Endothelial cell of hepatic sinusoid (primary cell): ENCODE measurements around the gene FUBP1.
"Not testable (repeated sequence)": the region's sequence is repeated elsewhere in the genome, so short reads cannot be mapped to it uniquely, and the experiment has no call there.

Experiments used
- in situ Hi-C: cut with HindIII; loops from 2 replicates; pipeline ENCODE4 v1.10.0; 2017; ENCODE audit warnings: low sequenced_read_pairs

The FUBP1 gene

DNA sequence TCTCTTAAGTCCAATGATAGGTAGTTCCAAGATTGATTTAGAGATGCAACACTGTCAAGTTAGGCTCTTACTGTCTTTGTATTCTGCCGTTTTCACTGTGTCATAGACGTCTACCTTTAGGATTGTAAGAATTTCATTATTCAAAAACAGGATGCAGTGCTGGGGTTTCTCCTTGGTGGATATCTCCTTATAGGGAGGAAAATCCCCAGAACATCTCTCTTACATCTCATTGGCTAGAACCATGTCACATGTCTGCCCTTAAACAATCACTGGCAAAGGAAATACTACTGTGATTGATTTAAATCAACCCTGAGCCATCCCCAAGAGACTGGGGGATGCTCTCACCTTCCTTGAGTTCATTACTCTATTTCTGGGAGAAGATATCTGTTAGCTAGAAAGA lies 10.9 kb upstream of the FUBP1 start:
- in situ Hi-C loops: no loop called here

DNA sequence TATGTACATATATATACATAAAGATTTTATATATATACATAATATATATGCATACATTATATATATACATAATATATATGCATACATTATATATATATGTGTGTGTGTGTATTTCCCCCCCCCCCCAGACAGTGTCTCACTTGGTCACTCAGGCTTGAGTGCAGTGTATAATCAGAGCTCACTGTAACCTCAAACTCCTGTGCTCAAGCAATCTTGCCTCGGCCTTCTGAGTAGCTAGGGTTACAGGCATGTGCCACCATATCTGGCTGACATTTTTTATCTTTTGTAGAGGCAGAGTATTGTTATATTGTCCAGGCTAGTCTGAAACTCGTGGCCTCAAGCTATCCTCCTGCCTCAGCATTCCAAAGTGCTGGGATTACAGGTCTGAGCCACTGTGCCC lies 9.0 kb upstream of the FUBP1 start:
- in situ Hi-C loops: no loop called here

DNA sequence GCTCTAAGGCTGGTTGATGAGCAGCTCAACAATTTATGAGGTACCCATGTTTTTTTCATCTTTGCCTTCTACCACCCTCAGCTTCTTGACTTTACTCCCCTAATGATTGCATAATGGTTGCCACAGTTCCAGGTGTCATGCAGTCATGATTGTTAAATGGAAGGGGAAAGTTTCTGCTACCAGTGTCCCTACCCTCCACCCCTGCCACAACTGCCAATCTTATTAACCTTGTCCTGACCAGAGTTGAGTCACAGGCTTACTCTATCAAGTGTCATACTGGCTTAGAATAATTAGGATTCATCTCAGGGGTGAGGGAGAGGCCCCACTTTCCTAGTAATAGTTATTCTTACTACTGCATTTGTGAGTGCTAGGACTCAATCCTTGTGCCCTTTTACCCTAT lies 7.9 kb upstream of the FUBP1 start:
- in situ Hi-C loops: no loop called here

DNA sequence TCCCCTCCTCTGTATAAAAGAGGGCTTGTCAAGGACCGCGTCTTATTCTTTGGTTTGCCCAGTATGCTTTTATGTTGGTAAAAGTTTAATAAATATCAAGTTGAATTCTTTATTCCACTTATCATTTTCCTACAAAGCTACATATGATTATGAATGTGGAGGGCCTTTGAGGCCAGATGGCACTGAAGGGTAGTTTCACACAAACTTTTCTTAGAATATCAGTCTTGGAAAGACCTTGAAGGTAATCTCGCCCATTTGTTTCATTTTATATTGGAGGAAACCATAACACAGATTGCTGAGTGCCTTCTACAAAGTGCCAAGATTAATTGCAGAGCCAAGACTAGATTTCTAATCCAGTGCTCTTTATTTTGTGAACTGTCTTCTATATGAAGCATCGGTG lies 5.8 kb upstream of the FUBP1 start:
- in situ Hi-C loops: no loop called here

DNA sequence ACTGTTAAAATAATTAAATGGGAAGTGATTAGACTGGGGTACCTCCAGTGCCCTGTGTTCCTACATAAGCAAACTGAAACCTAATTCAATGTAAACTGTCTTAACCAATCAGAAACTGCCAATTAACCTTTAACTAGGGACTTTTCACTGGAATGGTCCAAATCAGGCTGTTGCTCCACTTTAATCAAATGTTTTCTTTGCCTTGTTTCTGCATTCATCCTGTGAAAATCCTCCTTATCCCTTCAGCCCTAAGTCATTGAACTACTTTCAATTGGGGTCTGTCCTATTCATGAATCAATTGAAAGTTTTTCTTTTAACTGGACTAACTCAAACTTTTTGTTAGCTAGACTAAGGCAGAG lies 5.1 kb upstream of the FUBP1 start:
- in situ Hi-C loops: no loop called here

DNA sequence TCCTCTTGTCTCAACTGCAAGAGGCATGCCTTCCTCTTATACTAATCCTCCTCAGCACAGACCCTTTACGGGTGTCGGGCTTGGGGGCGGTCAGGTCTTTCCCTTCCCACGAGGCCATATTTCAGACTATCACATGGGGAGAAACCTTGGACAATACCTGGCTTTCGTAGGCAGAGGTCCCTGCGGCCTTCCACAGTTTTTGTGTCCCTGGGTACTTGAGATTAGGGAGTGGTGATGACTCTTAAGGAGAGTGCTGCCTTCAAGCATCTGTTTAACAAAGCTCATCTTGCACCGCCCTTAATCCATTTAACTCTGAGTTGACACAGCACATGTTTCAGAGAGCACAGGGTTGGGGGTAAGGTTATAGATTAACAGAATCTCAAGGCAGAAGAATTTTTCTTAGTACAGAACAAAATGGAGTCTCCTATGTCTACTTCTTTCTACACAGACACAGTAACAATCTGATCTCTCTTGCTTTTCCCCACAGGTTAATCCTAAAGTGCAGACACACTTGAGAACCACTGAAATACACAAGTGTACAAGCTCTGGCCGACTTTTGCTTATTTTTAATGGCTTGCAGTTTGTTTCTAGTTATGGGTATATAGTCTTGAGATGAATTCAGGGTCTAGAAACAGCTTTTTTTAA lies 4.6 kb upstream of the FUBP1 start:
- in situ Hi-C loops: not testable (repeated sequence)

DNA sequence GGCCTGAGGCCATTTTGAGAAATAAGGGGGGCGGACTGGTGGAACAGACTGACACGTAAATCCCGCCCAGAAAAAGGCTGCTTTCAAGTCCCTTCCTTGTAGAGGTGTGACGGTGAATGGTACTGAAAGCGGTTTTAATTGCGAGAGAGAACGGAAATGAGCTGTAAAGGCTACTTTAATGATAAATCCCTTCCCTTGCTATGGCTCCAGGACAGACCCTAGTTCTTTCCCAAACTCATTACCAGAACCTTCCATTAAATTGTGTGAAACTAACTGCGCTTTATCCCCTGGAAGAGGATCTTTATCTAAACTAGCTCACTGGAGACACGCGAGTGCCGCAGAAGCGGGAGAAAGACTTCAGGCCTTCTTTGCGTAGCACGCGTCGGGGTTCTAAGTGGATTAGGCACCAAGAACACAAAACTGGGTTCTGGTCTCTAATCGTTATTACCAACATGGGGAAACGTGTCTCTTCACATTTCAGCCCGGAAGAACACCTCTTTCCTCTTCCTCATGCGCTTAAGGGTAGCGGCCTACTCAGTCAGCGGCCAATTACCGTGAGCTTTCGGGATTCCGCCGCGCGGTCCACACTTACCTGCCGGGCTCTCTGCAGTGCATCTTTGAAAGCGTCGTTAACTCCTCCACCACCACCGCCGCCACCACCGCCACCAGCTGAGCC lies 441 bp downstream of the FUBP1 start:
- in situ Hi-C loops: no loop called here

DNA sequence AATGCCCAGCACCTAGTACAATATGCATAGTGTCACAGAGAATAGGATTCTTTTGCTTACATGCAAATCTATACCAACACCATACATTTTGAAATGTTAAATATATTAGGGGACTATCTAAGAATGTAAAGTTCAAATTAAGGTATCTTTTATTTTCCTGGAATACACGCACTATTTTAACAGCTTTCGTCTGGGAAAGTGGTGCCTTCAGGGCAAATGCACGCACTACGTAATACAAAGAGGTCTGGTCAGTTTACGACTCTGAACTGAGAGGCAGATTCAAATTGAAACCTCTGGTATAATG lies 931 bp downstream of the FUBP1 start:
- in situ Hi-C loops: no loop called here

DNA sequence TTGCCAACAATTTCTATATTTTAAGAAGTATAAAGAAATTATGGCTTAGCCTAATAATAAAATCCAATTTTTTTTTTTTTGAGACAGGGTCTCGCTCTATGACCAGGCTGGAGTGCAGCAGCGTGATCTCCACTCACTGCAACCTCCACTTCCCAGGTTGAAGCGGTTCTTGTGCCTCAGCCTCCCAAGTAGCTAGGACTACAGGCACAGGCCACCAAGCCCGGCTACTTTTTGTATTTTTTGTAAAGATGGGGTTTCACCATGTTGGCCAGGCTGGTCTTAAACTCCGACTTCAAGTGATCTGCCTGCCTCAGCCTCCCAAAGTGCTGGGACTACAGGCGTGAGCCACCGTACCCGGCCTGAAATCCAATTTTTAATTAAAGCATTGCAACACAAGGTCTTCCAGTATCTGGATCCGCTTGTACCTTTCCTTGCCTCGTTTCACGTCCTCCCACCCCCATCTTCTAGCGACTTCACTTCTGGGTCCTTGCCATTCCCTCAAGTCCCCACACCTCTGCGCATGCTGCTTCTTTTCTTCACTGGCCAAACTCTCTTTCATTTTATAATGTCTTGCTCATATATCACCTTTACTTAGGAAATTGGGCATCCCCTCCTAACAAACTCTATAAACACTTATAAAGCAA lies 2.3 kb downstream of the FUBP1 start:
- in situ Hi-C loops: no loop called here

DNA sequence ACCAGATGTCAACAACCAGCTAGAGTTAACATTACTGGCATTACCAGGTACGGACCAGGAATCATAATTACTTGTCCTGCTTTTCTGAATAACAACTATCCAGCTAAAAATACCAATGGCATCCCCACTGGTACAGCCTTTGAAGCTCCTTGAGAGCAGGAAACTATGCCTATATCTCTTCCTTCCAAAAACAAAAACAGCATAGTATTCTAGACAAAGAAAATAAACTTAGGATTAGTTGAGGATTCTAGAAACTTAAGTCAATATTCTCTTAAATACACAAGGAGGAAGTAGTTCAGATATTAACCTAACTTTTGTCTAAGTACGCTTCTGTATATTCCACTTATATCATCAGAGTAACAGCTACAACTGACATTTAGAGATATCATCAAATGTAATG lies 3.0 kb downstream of the FUBP1 start:
- in situ Hi-C loops: no loop called here

DNA sequence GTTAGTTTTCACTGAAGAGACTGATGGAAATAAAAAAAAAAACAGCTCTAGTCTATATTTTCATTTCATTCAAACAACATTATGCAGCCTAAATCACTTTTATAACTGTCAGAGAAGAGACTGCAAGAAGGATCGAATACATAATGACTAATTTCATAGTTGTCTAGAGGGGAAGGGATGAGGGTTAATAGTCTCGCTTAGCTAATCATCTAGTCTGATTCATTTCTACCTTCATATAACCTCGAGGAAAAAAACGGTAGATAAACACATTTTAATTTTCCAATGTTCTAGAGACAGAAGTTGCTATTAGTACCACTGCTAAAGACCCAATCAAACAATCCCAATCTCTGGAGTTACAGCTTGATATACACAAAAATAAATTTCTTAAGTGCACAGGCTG lies 3.5 kb downstream of the FUBP1 start:
- in situ Hi-C loops: no loop called here

DNA sequence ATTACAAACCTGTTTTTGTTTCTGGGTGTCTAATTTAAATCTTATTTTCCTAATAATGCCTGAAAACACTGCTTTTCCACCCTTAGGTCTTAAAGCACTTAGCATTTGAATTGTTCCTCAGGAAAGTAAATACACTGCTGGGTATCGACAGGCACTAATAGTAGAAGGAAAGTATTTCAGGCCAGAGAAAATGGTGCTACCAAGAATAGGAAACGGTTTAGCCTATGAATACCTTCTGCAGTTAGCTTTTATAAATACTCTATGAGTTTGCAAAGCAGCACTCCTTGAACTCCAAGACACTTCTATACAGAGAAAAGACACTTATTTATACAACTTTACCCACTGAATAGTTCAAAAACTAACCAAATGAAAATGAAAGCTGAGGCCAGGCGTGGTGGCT lies 6.8 kb downstream of the FUBP1 start:
- in situ Hi-C loops: no loop called here

DNA sequence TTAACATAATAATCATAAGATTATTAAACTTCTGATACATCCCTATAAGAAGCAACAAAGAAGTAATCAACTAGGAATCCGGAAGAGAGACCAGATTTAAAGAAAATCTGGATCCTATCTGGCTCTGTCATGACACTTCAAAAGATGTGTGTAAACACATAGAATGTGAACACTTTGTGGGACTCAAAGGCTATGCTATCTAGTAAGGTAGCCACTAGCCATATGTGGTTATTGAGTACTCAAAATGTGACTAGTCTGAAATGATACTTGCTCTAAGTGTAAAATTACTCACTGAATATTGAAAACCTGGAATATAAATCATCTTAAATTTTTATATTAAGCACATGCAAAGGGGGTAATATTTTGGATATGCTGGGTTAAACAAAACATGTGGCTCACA lies 8.7 kb downstream of the FUBP1 start:
- in situ Hi-C loops: no loop called here

DNA sequence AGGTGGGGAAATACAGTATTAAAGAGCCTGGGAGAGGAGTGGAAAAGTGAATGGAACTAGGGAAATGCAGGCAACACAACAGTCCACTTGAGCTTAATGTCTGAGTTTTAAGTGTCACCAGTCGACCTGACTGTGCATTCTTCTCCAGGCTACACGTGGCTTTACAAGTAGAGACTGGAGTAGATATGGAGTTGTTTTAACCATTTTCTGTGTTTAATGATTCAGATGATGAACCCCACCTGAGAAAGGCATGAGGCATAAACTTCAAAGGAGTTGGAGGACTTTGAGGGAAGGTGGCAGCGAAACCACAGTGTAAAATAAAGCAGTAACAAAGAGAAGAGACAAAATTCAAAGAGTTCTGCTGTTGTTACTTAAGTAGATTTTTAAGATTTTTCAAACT lies 12.6 kb downstream of the FUBP1 start:
- in situ Hi-C loops: no loop called here

DNA sequence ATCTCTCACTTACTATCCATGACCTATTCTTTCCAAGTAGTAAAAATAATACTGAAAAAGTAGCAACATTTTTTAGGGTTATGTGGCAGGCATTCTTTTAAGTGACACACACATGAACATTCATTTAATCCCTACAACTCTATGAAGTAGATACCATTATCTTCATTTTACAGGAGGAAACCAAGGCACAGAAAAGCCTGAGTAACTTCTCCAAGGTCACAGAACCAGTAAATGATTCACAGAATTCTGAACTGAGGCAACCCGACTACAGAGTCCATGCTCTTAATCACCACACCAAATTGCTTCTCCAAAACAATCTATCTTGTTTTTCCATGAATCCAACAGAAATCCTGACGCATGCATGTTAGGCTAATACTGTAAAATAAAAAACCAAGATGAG lies 17.5 kb downstream of the FUBP1 start:
- in situ Hi-C loops: no loop called here

DNA sequence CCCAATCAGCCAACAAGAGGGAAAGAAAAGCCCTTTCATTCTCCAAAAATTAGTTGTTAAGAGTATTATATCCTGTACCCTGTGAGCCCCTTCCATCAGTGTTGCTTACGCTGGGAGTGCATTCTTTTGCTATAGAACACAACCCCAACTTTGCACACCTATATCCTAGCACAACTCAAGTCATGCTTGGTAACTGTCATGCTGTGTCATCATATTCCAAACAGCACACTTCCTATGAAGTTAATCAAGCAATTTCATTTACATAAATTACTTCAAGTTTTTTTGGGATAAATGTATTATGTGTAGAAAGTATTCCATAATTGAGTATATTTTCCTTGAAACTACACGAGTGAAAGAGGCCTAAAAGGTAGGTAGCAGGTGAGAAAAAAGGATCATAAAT lies 20.0 kb downstream of the FUBP1 start:
- in situ Hi-C loops: no loop called here

DNA sequence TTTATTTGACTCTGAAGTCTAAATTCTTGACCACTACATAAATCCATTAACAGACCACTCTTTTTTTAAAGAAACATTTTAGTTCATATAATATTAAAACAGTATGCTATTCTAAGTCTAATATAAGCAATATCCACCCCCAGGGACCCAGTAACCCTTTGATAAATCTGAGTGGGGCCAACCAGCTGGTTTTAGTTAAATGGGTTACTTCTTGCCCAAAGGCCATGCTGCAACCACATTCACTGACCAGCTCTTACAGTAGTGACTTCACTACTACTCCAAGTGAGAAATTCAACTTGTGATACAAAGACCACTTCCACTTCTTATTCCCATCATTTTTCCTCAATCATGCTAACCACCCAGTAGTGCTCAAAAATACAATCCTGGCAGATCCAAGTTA lies 20.5 kb downstream of the FUBP1 start:
- in situ Hi-C loops: no loop called here

DNA sequence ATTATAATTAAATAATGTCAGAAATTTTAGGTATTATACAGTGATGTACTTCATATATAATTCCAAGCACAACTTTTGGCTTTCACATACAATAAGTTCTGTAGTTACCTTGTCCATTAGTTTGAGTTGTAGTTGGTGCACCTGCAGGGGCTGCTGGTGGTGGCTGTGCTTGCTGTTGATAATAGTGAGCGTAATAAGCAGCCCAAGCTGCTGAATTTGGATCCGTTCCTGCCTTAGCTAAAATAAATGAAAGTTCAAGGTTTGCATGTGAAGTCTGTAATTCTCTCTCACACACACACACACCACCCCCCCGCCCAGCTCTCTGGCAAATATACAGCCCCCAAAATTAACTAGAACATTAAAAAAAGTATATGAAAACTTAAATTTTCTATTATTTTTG lies 22.4 kb downstream of the FUBP1 start:
- in situ Hi-C loops: no loop called here

DNA sequence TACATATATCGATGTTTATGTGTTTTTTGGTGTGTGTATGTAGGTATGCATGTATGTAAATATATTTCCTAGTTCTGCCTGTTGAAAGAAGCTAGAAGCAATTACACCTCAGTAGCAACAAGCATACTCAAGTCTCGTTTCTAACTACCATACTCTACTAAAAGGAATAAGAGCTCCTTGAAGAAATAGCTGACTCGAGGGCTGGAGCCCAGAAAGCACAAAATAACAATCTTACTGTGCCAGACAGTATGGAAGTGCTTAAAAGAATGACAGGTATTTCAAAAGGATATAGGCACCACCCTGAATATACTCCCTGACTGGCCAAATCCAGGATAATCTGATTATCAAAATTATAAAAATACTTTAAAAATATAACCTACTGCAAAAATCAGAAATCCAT lies 23.2 kb downstream of the FUBP1 start:
- in situ Hi-C loops: no loop called here

DNA sequence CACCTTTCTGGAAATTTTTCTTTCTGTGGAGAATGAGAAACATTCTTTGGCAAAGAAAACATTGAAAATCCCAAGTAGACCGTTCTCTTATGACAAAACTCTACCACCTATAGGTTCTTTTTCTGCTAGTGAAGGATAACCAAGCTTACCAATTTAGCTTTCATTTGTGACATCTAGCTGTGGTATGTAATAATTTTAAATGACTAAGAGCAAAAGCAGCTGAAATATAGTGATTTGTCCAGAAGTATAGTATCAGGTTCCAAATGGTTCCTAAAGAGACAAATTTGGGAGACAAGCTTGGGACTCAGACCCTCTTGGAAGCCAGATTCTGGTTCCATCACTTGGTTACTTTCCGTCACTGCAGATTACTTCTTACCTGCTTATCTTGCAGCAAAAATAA lies 24.4 kb downstream of the FUBP1 start:
- in situ Hi-C loops: no loop called here

DNA sequence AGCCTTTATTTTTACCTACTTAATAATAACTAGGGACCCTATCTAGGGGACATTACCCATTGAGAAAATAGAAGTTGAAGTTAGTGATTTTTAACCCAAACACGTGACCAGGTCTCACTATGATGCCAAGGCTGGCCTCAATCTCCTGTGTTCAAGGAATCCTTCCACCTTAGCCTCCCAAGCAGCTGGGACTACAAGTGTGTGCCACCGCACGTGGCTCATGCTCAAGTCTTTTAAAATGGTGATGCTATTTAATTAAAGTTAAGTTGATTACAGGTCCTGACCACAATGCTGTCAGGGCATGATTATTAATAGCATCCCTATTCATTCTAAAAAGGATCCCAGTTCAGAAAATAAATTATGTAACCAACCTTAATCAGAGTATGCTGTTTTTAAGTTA lies 25.0 kb downstream of the FUBP1 start:
- in situ Hi-C loops: no loop called here

DNA sequence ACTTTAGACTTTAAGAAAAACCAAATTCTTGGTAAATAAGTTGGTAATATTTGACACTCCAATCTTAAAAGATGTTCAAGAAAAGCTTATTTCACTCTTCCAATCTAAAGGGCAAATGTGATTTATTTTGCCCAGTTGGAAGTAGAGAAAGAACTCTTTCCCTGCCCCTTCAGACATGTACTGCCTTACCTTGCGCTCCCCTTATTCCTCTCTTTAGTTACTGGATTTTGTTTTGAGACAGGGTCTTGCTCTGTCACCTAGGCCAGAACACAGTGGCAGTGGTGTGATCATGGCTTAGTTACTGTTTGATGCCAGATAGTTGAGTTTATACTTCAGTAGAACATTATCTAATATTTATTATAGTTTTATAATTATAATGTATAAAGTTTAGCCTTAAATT lies 27.5 kb downstream of the FUBP1 start:
- in situ Hi-C loops: no loop called here

DNA sequence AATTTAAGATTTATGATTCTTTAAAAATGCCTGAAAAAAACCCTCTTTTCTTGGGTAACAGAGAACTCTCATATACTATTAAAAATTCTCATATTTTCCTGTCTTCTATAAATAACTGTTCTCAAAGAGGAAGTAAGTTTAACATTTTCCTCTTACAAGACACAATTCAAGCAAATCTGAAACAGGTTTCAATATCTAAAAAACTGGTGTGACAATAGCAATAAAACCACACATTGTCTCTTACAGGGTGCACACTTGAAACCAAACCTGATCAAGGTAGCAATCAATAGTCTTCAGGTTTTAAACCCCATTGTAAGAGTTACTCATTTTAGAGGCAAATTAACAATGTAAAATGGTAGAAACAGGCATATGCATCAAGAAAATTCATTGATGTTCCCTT lies 28.0 kb downstream of the FUBP1 start:
- in situ Hi-C loops: no loop called here
